Sigmoid colon (tissue), 7 donors: ENCODE results near the gene NUP214. TPM values are rescaled to one million over a fixed set of nuclear protein-coding genes. Genes with fewer than 3 reads are reported as not detected.

Experiments
- DNase-seq: peaks from one replicate; pipeline ENCODE4 v3.0.0-alpha.2; 2019
- H3K27ac ChIP-seq, 4 donors: fragments of 200-600 bp; sonication (generic); one replicate each; pipeline ENCODE4 v1.5.1; 2016 to 2019; ENCODE audit warnings: mild to moderate bottlenecking in 1 of 4
- H3K27me3 ChIP-seq, 3 donors: fragments of 200-600 bp; sonication (generic); one replicate each; pipeline ENCODE4 v1.5.1; 2019; ENCODE audit warnings: mild to moderate bottlenecking in 1 of 3
- H3K36me3 ChIP-seq, 4 donors: fragments of 200-600 bp; sonication (generic); one replicate each; pipeline ENCODE4 v1.5.1; 2016 to 2019
- H3K4me1 ChIP-seq, 4 donors: fragments of 200-600 bp; sonication (generic); one replicate each; pipeline ENCODE4 v1.5.1; 2017 to 2019
- H3K4me3 ChIP-seq, 4 donors: fragments of 200-600 bp; sonication (generic); one replicate each; pipeline ENCODE4 v1.5.1; 2017 to 2019; ENCODE audit warnings: mild to moderate bottlenecking in 2 of 4, moderate library complexity in 1 of 4
- H3K9me3 ChIP-seq, 4 donors: fragments of 200-600 bp in 3 of 4; sonication (generic) in 3 of 4; one replicate each; pipeline versions ENCODE4 v1.5.1 to v1.6.1; 2013 to 2019
- CTCF ChIP-seq, 4 experiments: fragments of 450-650 bp in 3 of 4; fragments of 200-600 bp in 1 of 4; IDR thresholded peaks; one replicate each; pipeline ENCODE4 v1.5.1; 2016 to 2019; ENCODE audit warnings: antibody characterized with exemption in 4 of 4, mild to moderate bottlenecking in 3 of 4, moderate library complexity in 2 of 4
- EP300 ChIP-seq, 4 donors: sonication (generic); formaldehyde crosslinking; IDR thresholded peaks; one replicate each; pipeline ENCODE4 v1.6.1; 2017; ENCODE audit warnings: antibody characterized with exemption in 4 of 4
- POLR2A ChIP-seq, 2 donors: fragments of 450-650 bp; IDR thresholded peaks; one replicate each; pipeline ENCODE4 v1.6.1; 2016; ENCODE audit warnings: antibody characterized with exemption in 2 of 2, mild to moderate bottlenecking in 2 of 2, moderate library complexity in 2 of 2
- POLR2AphosphoS5 ChIP-seq, 4 donors: sonication (generic); formaldehyde crosslinking; IDR thresholded peaks; one replicate each; pipeline ENCODE4 v1.6.1; 2017; ENCODE audit warnings: antibody characterized with exemption in 4 of 4
- WGBS, 2 donors: extraction: QIAGEN DNeasy Blood & Tissue Kit; methylation state at CpG; one replicate each; pipeline ENCODE4 v1.1.7; 2013; 5-methylcytosine and 5-hydroxymethylcytosine counted together
- intact Hi-C: fragments of 100-400 bp; cut with DNase I; formaldehyde crosslinking; loops from one replicate; pipeline ENCODE4 v1.15.1; 2023
- polyA plus RNA-seq, 3 donors: library from polyadenylated mRNA; stranded (reverse); fragments of 200-250 nt; gene quantifications; one replicate each; pipeline ENCODE4 v1.2.3, GENCODE V29; 2013
- total RNA-seq, 4 donors: library from RNA; depleted of rRNA; stranded (reverse); fragments of >200 nt; gene quantifications; one replicate each; pipeline ENCODE4 v1.1.0, GENCODE V29; 2016
- donor health status: healthy with polysubstance abuse.
- donor health status: Bipolar disorder and iron deficiency.
- donor health status: healthy.

The NUP214 gene
- total and polyA plus RNA-seq, 7 donors, result 9.2 to 87.5 (median 28.5) TPM

- TF ChIP-seq CTCF (IDR thresholded peaks at IDR 0.05) (no peak), POLR2AphosphoS5 (IDR thresholded peaks at IDR 0.05) (no peak), POLR2A (IDR thresholded peaks at IDR 0.05) (no peak), EP300 (IDR thresholded peaks at IDR 0.05) (no peak)
- intact Hi-C loops, result no loop called here
- WGBS, 2 donors, result 78 to 80% methylated on average over 25 of the region's 25 CpGs
Observed at GRCh38 chr9:131258698-131259431, 133.5 kb downstream of the NUP214 start.

GRCh38 chr9:131259432-131259898 lies 134.1 kb downstream of the NUP214 start:
- intact Hi-C loops, result no loop called here

More at GRCh38 chr9:131258698-131259431, 133.5 kb downstream of the NUP214 start:
- Histone ChIP-seq H3K27ac (no peak overlapping the region), H3K4me3 (no peak overlapping the region), H3K27me3 (no peaks in the 10 kb centered on the region), H3K4me1 (peaks cover 0 to 3% (median 0%) of the 10 kb centered on the region in 4 donors), H3K9me3 (no peaks in the 10 kb centered on the region), H3K36me3 (no peaks in the 10 kb centered on the region)
- DNase-seq, result no peak

GRCh38 chr9:131259916-131260597 lies 134.7 kb downstream of the NUP214 start:
- DNase-seq, result no peak
- H3K36me3 ChIP-seq, result no peaks in the 10 kb centered on the region
- WGBS, 2 donors, result 84 to 88% methylated on average over 20 of the region's 20 CpGs

More at GRCh38 chr9:131259432-131259898, 134.1 kb downstream of the NUP214 start:
- Histone ChIP-seq H3K4me1 (peaks cover 0 to 3% (median 0%) of the 10 kb centered on the region in 4 donors), H3K27me3 (no peaks in the 10 kb centered on the region), H3K9me3 (no peaks in the 10 kb centered on the region), H3K4me3 (no peak overlapping the region), H3K27ac (no peak overlapping the region), H3K36me3 (no peaks in the 10 kb centered on the region)
- TF ChIP-seq EP300 (IDR thresholded peaks at IDR 0.05), result no peak
- no peak for TF ChIP-seq CTCF (IDR thresholded peaks at IDR 0.05)
- no peak for TF ChIP-seq POLR2A (IDR thresholded peaks at IDR 0.05)
- no peak for TF ChIP-seq POLR2AphosphoS5 (IDR thresholded peaks at IDR 0.05)
- no peak for DNase-seq
- 92 to 93% methylated on average over 12 of the region's 12 CpGs for WGBS, 2 donors

GRCh38 chr9:131260751-131261452 lies 135.5 kb downstream of the NUP214 start:
- DNase-seq, result no peak

More at GRCh38 chr9:131259916-131260597, 134.7 kb downstream of the NUP214 start:
- Histone ChIP-seq H3K27ac (no peak overlapping the region), H3K9me3 (no peaks in the 10 kb centered on the region), H3K27me3 (no peaks in the 10 kb centered on the region), H3K4me1 (peaks cover 0 to 3% (median 0%) of the 10 kb centered on the region in 4 donors), H3K4me3 (no peak overlapping the region)
- intact Hi-C loops, result no loop called here
- no peak for TF ChIP-seq CTCF (IDR thresholded peaks at IDR 0.05)
- no peak for TF ChIP-seq EP300 (IDR thresholded peaks at IDR 0.05)
- no peak for TF ChIP-seq POLR2A (IDR thresholded peaks at IDR 0.05)
- TF ChIP-seq POLR2AphosphoS5 (IDR thresholded peaks at IDR 0.05), result no peak

More at GRCh38 chr9:131260751-131261452, 135.5 kb downstream of the NUP214 start:
- Histone ChIP-seq H3K27ac (no peak overlapping the region), H3K27me3 (no peaks in the 10 kb centered on the region), H3K9me3 (no peaks in the 10 kb centered on the region), H3K4me3 (no peak overlapping the region), H3K36me3 (no peaks in the 10 kb centered on the region), H3K4me1 (peaks cover 0 to 3% (median 0%) of the 10 kb centered on the region in 4 donors)
- WGBS, 2 donors, result 92 to 95% methylated on average over 33 of the region's 33 CpGs
- intact Hi-C loops, result no loop called here
- TF ChIP-seq CTCF (IDR thresholded peaks at IDR 0.05) (no peak), EP300 (IDR thresholded peaks at IDR 0.05) (no peak), POLR2AphosphoS5 (IDR thresholded peaks at IDR 0.05) (no peak), POLR2A (IDR thresholded peaks at IDR 0.05) (no peak)
